Tibial nerve (tissue), 4 donors: Measurements from ENCODE around the gene IDH3A. TPM values are rescaled to one million over a fixed set of nuclear protein-coding genes. Genes with fewer than 3 reads are reported as not detected.

Experiments
- DNase-seq, 2 donors: peaks; one replicate each; pipeline ENCODE4 v3.0.0-alpha.2; 2019; ENCODE audit warnings: low spot score in 2 of 2
- H3K27ac ChIP-seq, 4 donors: fragments of 200-600 bp; sonication (generic) in 3 of 4; one replicate each; pipeline ENCODE4 v1.5.1; 2017 to 2019; ENCODE audit warnings: mild to moderate bottlenecking in 1 of 4
- H3K27me3 ChIP-seq, 2 donors: fragments of 200-600 bp; sonication (generic) in 1 of 2; one replicate each; pipeline versions ENCODE4 v1.5.1 to v1.6.0; 2017 to 2019
- H3K36me3 ChIP-seq, 3 donors: fragments of 200-600 bp; sonication (generic); one replicate each; pipeline ENCODE4 v1.5.1; 2018 to 2019
- H3K4me1 ChIP-seq, 4 donors: fragments of 200-600 bp; sonication (generic) in 3 of 4; one replicate each; pipeline ENCODE4 v1.5.1; 2017 to 2019
- H3K4me3 ChIP-seq, 4 donors: fragments of 200-600 bp; sonication (generic) in 3 of 4; one replicate each; pipeline ENCODE4 v1.5.1; 2017 to 2019; ENCODE audit warnings: mild to moderate bottlenecking in 1 of 4, moderate library complexity in 1 of 4
- H3K9me3 ChIP-seq, 4 donors: fragments of 200-600 bp; sonication (generic) in 3 of 4; one replicate each; pipeline ENCODE4 v1.5.1; 2017 to 2019
- CTCF ChIP-seq, 5 experiments: fragments of 200-600 bp in 3 of 5; fragments of 450-650 bp in 2 of 5; sonication (generic) in 3 of 5; IDR thresholded peaks; one replicate each; pipeline ENCODE4 v1.5.1; 2016 to 2019; ENCODE audit warnings: antibody characterized with exemption in 5 of 5, mild to moderate bottlenecking in 3 of 5, moderate library complexity in 2 of 5
- EP300 ChIP-seq, 2 donors: sonication (generic); formaldehyde crosslinking; IDR thresholded peaks; one replicate each; pipeline ENCODE4 v1.6.1; 2017; ENCODE audit warnings: antibody characterized with exemption in 2 of 2, mild to moderate bottlenecking in 1 of 2
- POLR2A ChIP-seq, 2 donors: fragments of 450-650 bp; IDR thresholded peaks; one replicate each; pipeline ENCODE4 v1.6.1; 2017; ENCODE audit warnings: antibody characterized with exemption in 2 of 2, mild to moderate bottlenecking in 2 of 2, moderate library complexity in 2 of 2
- WGBS, 2 donors: methylation state at CpG; one replicate each; pipeline ENCODE4 v1.1.5; 2018; 5-methylcytosine and 5-hydroxymethylcytosine counted together
- total RNA-seq, 4 donors: library from RNA; depleted of rRNA; stranded (reverse); fragments of >200 nt; gene quantifications; one replicate each; pipeline ENCODE4 v1.1.0, GENCODE V29; 2016

The IDH3A gene
- total RNA-seq, result 10 to 100 TPM; 46.9 to 70.7 (median 63.4) TPM

- H3K27me3 ChIP-seq, result no peaks in the 10 kb centered on the region
- no peaks in the 10 kb centered on the region for H3K9me3 ChIP-seq
- TF ChIP-seq POLR2A (IDR thresholded peaks at IDR 0.05) (peak; percentile 59 to 91), EP300 (IDR thresholded peaks at IDR 0.05) (peak in 1 of 2 donors; percentile 85), CTCF (IDR thresholded peaks at IDR 0.05) (peak in 1 of 5 experiments; percentile 22)
- peak within 1 kb of the TSS; percentile 54 to 94 (median 76) for H3K4me3 ChIP-seq
- 1% methylated on average over 32 to 41 of the region's 79 CpGs for WGBS, 2 donors
- peak within 1 kb of the TSS; percentile 68 to 86 (median 78) for H3K27ac ChIP-seq
- H3K36me3 ChIP-seq, result no peaks in the 10 kb centered on the region
- peaks cover 0 to 25% (median 18%) of the 10 kb centered on the region in 4 donors for H3K4me1 ChIP-seq
- DNase-seq, result peak; percentile 99
Measured at GRCh38 chr15:78149068-78149804, at the start of gene IDH3A. Gene IDH3A, plus strand, starts transcription at chr15:78149362. Its CDS starts 42 bp downstream, at chr15:78149404.

GRCh38 chr15:78100886-78101285 is 48.3 kb upstream of the IDH3A start:
- no peak for TF ChIP-seq EP300 (IDR thresholded peaks at IDR 0.05)
- TF ChIP-seq CTCF (IDR thresholded peaks at IDR 0.05), result no peak
- no peak for TF ChIP-seq POLR2A (IDR thresholded peaks at IDR 0.05)
- Histone ChIP-seq H3K27me3 (no peaks in the 10 kb centered on the region), H3K4me3 (no peak overlapping the region), H3K27ac (no peak overlapping the region), H3K4me1 (peaks cover 0 to 5% (median 2%) of the 10 kb centered on the region in 4 donors), H3K36me3 (no peaks in the 10 kb centered on the region), H3K9me3 (no peaks in the 10 kb centered on the region)
- DNase-seq, result no peak
- 80% methylated on average over 2 of the region's 2 CpGs; no CpG with 5 or more reads in 1 of the 2 donors for WGBS, 2 donors

- H3K9me3 ChIP-seq, result no peaks in the 10 kb centered on the region
- peaks cover 0 to 5% (median 2%) of the 10 kb centered on the region in 4 donors for H3K4me1 ChIP-seq
- H3K4me3 ChIP-seq, result no peak overlapping the region
- WGBS, 2 donors, result 95 to 100% methylated on average over 2 to 5 of the region's 5 CpGs
- TF ChIP-seq EP300 (IDR thresholded peaks at IDR 0.05) (no peak), POLR2A (IDR thresholded peaks at IDR 0.05) (no peak), CTCF (IDR thresholded peaks at IDR 0.05) (no peak)
- no peaks in the 10 kb centered on the region for H3K27me3 ChIP-seq
- no peaks in the 10 kb centered on the region for H3K36me3 ChIP-seq
- no peak for DNase-seq
- H3K27ac ChIP-seq, result no peak overlapping the region
Measured at GRCh38 chr15:78101423-78102105, 47.6 kb upstream of the IDH3A start.

- Histone ChIP-seq H3K9me3 (no peaks in the 10 kb centered on the region), H3K27ac (no peak overlapping the region), H3K4me1 (peaks cover 0 to 5% (median 2%) of the 10 kb centered on the region in 4 donors), H3K27me3 (no peaks in the 10 kb centered on the region), H3K36me3 (no peaks in the 10 kb centered on the region), H3K4me3 (no peak overlapping the region)
- TF ChIP-seq POLR2A (IDR thresholded peaks at IDR 0.05) (no peak), CTCF (IDR thresholded peaks at IDR 0.05) (no peak), EP300 (IDR thresholded peaks at IDR 0.05) (no peak)
- DNase-seq, result no peak
- 71 to 80% methylated on average over 1 of the region's 1 CpG for WGBS, 2 donors
Measured at GRCh38 chr15:78102211-78102610, 47.0 kb upstream of the IDH3A start.

GRCh38 chr15:78102741-78103140 is 46.4 kb upstream of the IDH3A start:
- WGBS, 2 donors, result 88 to 93% methylated on average over 5 of the region's 6 CpGs
- no peaks in the 10 kb centered on the region for H3K27me3 ChIP-seq
- H3K4me1 ChIP-seq, result peaks cover 0 to 5% (median 2%) of the 10 kb centered on the region in 4 donors
- no peak overlapping the region for H3K4me3 ChIP-seq
- no peak overlapping the region for H3K27ac ChIP-seq
- no peaks in the 10 kb centered on the region for H3K36me3 ChIP-seq
- no peak for DNase-seq
- no peaks in the 10 kb centered on the region for H3K9me3 ChIP-seq
- TF ChIP-seq EP300 (IDR thresholded peaks at IDR 0.05) (no peak), POLR2A (IDR thresholded peaks at IDR 0.05) (no peak), CTCF (IDR thresholded peaks at IDR 0.05) (no peak)
